ENCODE data around the gene BCL2.

BCL2 gene

DNA sequence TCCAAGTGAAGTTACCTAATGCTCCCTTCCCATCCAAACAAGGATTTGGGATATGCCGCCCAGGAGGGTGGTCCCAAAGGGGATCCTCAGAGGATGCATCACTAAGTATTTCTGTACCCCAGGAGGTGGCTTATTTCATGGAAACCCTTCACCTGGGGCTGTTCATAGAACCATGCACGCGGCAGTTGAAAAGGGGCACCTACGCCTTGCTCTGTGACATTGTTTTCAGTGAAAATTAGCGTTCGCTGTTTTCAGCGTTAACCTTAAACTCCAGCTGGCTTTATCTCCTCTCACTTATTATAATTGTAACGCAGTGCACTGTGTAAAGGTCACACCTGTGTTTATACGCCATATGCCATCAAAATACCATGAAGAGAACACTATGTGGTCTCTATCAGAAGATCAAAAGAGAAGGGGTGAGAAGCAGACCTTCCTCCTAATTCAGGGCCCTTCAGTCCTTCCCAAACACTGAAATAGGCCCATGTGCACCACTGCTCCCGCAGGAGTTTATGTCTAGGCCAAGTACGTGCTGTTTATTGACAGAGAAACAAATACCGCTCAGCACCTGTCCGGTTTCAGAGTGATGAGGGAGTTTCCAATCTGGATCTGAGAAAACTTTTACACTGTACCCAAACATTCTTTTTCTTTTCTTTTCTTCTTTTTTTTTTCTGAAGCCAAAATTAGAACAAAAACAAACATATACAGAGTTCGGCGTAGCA, 162.1 kb downstream of the BCL2 start:
- Histone ChIP-seq H3K27ac (no peak overlapping the region), H4K20me1 (peaks cover 0 to 5% (median 0%) of the 10 kb centered on the region in 11 experiments; a peak in 2 of 22 replicates), H3K4me1 (peaks cover 62 to 84% (median 74%) of the 10 kb centered on the region in 10 experiments), H3K4me2 (peak overlapping the region in 3 of 11 experiments; percentile 2 to 67 (median 18); a peak in 3 of 22 replicates), H3K9me3 (replicated peaks in 1 of 11) (0 out of 22 replicates have a peak, but pooled peaks cover 0 to 9% (median 0%) of the 10 kb centered on the region in 11 experiments), H3K27me3 (no peaks in the 10 kb centered on the region), H3K36me3 (peaks cover 0 to 34% (median 8%) of the 10 kb centered on the region in 11 experiments; a peak in 9 of 22 replicates), H3K4me3 (no peak overlapping the region), H3K9ac (no peak overlapping the region)
- TF ChIP-seq Cebpa-rat (IDR thresholded peaks at IDR 0.05): no peak

DNA sequence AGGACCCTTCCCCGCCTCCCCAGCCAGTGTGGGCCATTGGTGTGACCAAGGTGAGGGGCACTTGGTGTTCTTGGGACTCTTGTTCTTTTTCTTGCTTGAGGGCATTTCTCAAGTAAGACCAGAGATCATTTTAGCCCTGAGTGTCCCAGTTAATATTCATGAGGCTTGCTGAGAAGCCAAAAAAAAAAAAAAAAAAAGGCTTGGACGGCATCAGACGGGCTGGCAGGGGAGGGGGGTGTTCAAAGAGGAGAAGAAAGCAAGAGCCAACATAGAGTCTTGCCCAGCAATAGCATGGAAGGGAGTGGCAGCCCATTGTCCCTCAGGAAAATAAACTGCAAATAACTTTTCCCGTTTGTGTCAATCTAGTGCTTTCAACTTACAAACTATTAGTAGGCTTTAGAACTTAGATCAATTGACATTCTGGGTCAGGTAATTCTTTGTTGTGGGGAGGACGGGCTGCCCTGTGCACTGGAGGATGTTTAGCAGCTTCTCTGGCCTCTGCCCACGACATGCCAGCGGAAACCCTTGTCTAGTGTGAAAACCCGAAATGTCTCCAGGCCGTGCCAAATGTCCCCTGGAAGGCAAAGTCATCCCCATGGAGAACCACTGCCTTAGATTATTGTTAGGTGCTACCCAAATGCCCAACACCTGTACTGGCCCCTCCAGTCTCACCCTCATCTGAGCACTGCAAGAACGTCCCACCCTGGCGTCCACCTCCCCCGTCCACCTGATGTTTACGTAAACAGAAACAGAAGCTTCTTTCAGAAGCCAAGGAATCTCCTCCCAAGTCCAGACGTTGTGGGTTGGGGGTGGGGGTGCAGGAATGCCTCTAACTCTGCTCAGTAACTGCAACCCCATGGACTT, 163.4 kb downstream of the BCL2 start:
- Histone ChIP-seq H3K27ac (peak overlapping the region in 6 of 11 experiments; percentile 2 to 45 (median 26); a peak in 6 of 22 replicates), H4K20me1 (peaks cover 0 to 5% (median 0%) of the 10 kb centered on the region in 11 experiments; a peak in 2 of 22 replicates), H3K36me3 (peaks cover 0 to 32% (median 6%) of the 10 kb centered on the region in 11 experiments; a peak in 9 of 22 replicates), H3K27me3 (no peaks in the 10 kb centered on the region), H3K4me2 (peak overlapping the region; percentile 25 to 79 (median 50)), H3K4me1 (peaks cover 49 to 84% (median 63%) of the 10 kb centered on the region in 10 experiments), H3K9me3 (replicated peaks in 1 of 11) (0 out of 22 replicates have a peak, but pooled peaks cover 0 to 9% (median 0%) of the 10 kb centered on the region in 11 experiments), H3K4me3 (no peak overlapping the region), H3K9ac (peak overlapping the region in 1 of 11 experiments; percentile 54; a peak in 2 of 22 replicates)
- no peak for TF ChIP-seq Cebpa-rat (IDR thresholded peaks at IDR 0.05)

DNA sequence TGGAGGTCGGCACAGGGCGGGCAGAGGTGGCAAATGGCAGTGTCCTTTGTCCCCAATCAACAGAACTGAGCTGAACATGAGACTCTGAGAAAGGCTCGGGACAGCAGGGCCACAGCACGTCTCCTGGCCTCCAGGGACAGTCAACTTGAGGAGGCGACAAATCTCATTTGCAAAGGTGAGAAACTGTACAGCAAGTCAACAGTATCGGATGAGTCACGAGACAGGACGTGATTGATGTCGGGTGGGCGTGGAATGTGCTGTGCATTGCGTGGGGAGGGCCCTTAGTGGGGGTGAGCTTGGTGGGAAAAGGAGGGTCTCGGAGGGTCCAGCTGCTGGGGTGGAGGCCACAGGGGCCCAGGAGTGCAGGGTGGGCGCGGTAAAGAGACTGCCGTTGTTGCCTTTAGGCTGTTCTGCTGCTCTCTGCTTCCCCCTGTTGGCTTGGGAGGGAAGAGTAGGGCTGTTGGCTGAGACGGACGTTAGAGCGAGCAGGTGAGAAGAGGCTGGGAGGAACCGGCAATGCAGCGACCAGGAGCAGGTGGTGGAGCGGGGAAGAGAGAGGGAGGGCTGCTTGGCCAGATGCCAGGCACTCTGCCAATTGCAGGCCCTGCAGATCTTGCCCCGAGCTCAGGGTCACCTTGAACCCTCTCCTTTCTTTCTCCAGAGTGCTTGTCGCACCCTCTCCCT, 164.3 kb downstream of the BCL2 start:
- Histone ChIP-seq H4K20me1 (peaks cover 0 to 5% (median 0%) of the 10 kb centered on the region in 11 experiments; a peak in 2 of 22 replicates), H3K36me3 (peaks cover 0 to 31% (median 5%) of the 10 kb centered on the region in 11 experiments; a peak in 11 of 22 replicates), H3K27ac (peak overlapping the region in 6 of 11 experiments; percentile 2 to 45 (median 26); a peak in 6 of 22 replicates), H3K9ac (peak overlapping the region in 1 of 11 experiments; percentile 54; a peak in 2 of 22 replicates), H3K4me2 (peak overlapping the region; percentile 25 to 79 (median 50)), H3K9me3 (replicated peaks in 1 of 11) (peaks cover 0 to 9% (median 0%) of the 10 kb centered on the region in 11 experiments; a peak in 4 of 22 replicates), H3K4me1 (peaks cover 41 to 82% (median 59%) of the 10 kb centered on the region in 10 experiments), H3K27me3 (no peaks in the 10 kb centered on the region), H3K4me3 (no peak overlapping the region)
- no peak for TF ChIP-seq Cebpa-rat (IDR thresholded peaks at IDR 0.05)

DNA sequence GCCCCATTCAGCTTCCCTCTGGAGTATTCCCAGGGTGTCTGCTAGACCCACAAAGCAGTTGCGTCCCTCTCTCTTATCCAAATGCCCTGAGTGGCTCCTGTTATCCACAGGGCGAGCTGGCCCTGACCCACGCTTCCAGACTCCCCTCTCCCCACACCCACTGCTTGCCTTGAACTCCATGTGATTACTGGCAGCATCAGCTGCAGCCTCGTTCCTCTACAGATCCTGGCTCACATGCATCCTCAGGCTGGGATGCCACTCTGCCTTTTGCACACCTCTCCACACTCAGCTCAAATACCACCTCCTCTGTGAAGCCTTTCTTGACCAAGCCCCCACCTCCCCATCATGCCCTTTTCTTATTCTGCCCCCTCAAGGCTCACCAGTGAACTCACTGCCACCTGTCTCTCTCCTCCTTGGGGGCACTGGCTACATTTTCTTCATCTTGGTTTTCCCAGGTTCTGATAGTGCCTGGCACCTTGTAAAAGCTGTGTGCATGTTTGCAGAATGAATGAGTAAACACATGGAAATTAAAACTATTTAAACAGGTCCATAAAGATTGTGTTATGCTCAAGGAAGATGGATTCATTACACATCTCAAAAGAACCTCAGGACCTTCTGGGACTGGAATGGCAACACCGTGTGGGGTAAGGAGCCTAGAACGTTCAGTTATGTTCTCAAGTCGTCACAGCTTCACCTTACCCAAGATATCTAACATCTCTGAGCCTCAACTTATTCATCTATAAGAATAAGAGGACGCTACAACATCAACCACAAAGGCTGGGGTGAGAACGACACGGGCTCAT, 165.0 kb downstream of the BCL2 start:
- Histone ChIP-seq H3K4me3 (no peak overlapping the region), H4K20me1 (peaks cover 0 to 5% (median 0%) of the 10 kb centered on the region in 11 experiments; a peak in 2 of 22 replicates), H3K4me1 (peaks cover 36 to 78% (median 55%) of the 10 kb centered on the region in 10 experiments), H3K36me3 (peaks cover 0 to 38% (median 12%) of the 10 kb centered on the region in 11 experiments; a peak in 14 of 22 replicates), H3K27me3 (no peaks in the 10 kb centered on the region), H3K9me3 (replicated peaks in 1 of 11) (peaks cover 0 to 9% (median 0%) of the 10 kb centered on the region in 11 experiments; a peak in 6 of 22 replicates), H3K4me2 (peak overlapping the region in 9 of 11 experiments; percentile 9 to 79 (median 50); a peak in 16 of 22 replicates), H3K9ac (no peak overlapping the region), H3K27ac (peak overlapping the region in 1 of 11 experiments; percentile 26; a peak in 1 of 22 replicates)
- no peak for TF ChIP-seq Cebpa-rat (IDR thresholded peaks at IDR 0.05)

DNA sequence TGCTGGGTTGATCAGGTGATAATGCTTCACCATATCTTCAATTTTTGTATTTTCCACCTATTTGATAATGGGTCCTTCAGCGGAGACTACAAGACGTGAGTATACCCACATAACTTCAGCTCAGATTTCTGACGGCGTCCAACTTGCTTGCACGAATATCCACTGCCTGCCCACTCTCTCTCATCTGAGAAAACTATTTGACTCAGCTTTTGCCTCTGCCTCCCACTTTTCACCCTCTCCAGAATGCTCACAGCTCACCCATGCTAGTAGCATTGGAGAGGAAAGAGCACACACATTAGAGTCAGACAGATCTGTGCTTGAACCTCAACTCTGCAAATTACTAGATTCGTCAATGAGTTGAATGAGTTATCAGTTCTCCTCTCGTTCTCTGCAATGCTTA, 166.8 kb downstream of the BCL2 start:
- no peaks in the 10 kb centered on the region for H3K27me3 ChIP-seq
- no peak overlapping the region for H3K4me3 ChIP-seq
- H3K36me3 ChIP-seq: peaks cover 0 to 42% (median 28%) of the 10 kb centered on the region in 11 experiments; a peak in 16 of 22 replicates
- no peak overlapping the region for H3K9ac ChIP-seq
- no peak overlapping the region for H3K27ac ChIP-seq
- H3K4me2 ChIP-seq: peak overlapping the region in 5 of 11 experiments; percentile 13 to 29 (median 24); a peak in 5 of 22 replicates
- peaks cover 0 to 5% (median 0%) of the 10 kb centered on the region in 11 experiments; a peak in 2 of 22 replicates for H4K20me1 ChIP-seq
- peaks cover 24 to 74% (median 41%) of the 10 kb centered on the region in 10 experiments for H3K4me1 ChIP-seq
- peaks cover 0 to 24% (median 10%) of the 10 kb centered on the region in 11 experiments; a peak in 10 of 22 replicates for H3K9me3 ChIP-seq (replicated peaks in 1 of 11)
- TF ChIP-seq Cebpa-rat (IDR thresholded peaks at IDR 0.05): no peak

DNA sequence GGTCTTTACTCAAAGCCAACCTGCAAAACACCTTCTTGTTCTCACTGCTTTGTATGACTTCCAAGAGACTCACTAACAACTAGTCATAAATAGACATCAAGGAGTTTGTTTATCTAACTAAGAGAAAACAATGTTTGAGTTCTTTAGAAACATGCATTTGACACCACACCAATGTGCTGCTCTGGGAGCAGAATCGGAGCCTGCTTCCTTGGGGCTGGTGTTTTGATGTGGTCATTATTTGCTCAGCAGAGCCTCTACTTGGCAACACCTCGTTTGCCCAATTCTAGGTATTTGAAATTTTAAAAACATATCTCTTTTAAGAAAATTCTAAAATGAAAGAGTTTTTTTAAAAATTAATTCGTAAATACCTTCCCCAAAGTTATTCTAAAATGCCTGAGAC, 167.5 kb downstream of the BCL2 start:
- H3K9ac ChIP-seq: no peak overlapping the region

DNA sequence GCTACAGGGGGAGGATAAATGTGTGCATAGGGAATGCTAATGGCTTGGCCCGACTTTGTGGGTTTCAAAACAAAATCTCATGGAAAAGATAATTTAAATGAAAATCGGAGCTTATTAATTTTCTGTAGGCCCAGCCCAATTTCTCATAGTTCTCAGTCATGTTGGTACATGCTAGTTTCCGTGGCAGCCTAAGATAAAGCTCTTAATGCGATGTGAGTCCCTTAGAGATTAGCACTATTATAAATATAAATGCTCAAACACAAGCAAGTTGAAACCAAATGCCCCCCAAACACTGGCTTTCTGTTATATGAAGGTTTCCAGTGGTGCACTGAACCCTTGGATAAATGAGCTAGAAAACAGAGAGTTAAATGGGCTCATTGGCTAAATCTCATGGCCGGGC, 168.0 kb downstream of the BCL2 start:
- H3K4me3 ChIP-seq: no peak overlapping the region
- H3K4me1 ChIP-seq: peaks cover 17 to 74% (median 40%) of the 10 kb centered on the region in 10 experiments
- peaks cover 0 to 33% (median 10%) of the 10 kb centered on the region in 11 experiments; a peak in 10 of 22 replicates for H3K9me3 ChIP-seq (replicated peaks in 1 of 11)
- peaks cover 0 to 5% (median 0%) of the 10 kb centered on the region in 11 experiments; a peak in 1 of 22 replicates for H4K20me1 ChIP-seq
- peaks cover 0 to 35% (median 26%) of the 10 kb centered on the region in 11 experiments; a peak in 16 of 22 replicates for H3K36me3 ChIP-seq
- no peaks in the 10 kb centered on the region for H3K27me3 ChIP-seq
- no peak overlapping the region for H3K27ac ChIP-seq
- H3K9ac ChIP-seq: no peak overlapping the region
- H3K4me2 ChIP-seq: peak overlapping the region in 3 of 11 experiments; percentile 1 to 14 (median 10); a peak in 2 of 22 replicates
- TF ChIP-seq Cebpa-rat (IDR thresholded peaks at IDR 0.05): no peak

More for the DNA sequence above, 167.5 kb downstream of the BCL2 start:
- Histone ChIP-seq H4K20me1 (peaks cover 0 to 5% (median 0%) of the 10 kb centered on the region in 11 experiments; a peak in 2 of 22 replicates), H3K4me2 (peak overlapping the region in 4 of 11 experiments; percentile 1 to 27 (median 21); a peak in 4 of 22 replicates), H3K9me3 (replicated peaks in 1 of 11) (peaks cover 0 to 31% (median 10%) of the 10 kb centered on the region in 11 experiments; a peak in 10 of 22 replicates), H3K27me3 (no peaks in the 10 kb centered on the region), H3K27ac (no peak overlapping the region), H3K36me3 (peaks cover 0 to 40% (median 26%) of the 10 kb centered on the region in 11 experiments; a peak in 16 of 22 replicates), H3K4me1 (peaks cover 20 to 74% (median 39%) of the 10 kb centered on the region in 10 experiments), H3K4me3 (no peak overlapping the region)
- TF ChIP-seq Cebpa-rat (IDR thresholded peaks at IDR 0.05): no peak
